K562 (cell line): ENCODE measurements around the gene GRIPAP1. TPM values are rescaled to one million over a fixed set of nuclear protein-coding genes. Genes with fewer than 3 reads are reported as not detected.

Source experiments
- ATAC-seq: fragments of 200-7000 bp; cut with Tn5 transposase; 3 replicates; pipeline ENCODE4 v1.9.1; 2020; ENCODE audit warnings: moderate library complexity
- BruUV-seq: library from RNA; stranded (reverse); fragments of 400-500 nt; replicated peaks from 2 replicates; lab custom pipeline; 2021; lab: Mats Ljungman, UMichigan
- CTCF ChIA-PET: fragments of 300-600 bp; formaldehyde crosslinking; extraction: SDS; loops from one replicate; lab custom pipeline; 2021; ENCODE audit warnings: low intra/inter-chr PET ratio; lab: Yijun Ruan, JAX
- POLR2A ChIA-PET: fragments of 300-600, 350-650 bp; sonication (Branson Sonifier 250); formaldehyde crosslinking; extraction: SDS; loops from one replicate; lab custom pipeline; 2021; ENCODE audit warnings: antibody characterized with exemption, inconsistent platforms; lab: Yijun Ruan, JAX
- DNase-seq, 4 experiments: peaks; one replicate each; pipeline versions ENCODE4 v3.0.0 to v3.0.0-alpha.2; 2011 to 2018; ENCODE audit warnings: low spot score in 3 of 4, mixed read lengths in 3 of 4; ENCODE audit errors: extremely low read depth in 1 of 4
- FAIRE-seq: peaks from 2 replicates; lab custom pipeline; 2011; peaks lifted over from hg19 to GRCh38; lab: Jason Lieb, UNC
- H2AFZ ChIP-seq: 2 replicates; pipeline ENCODE4 v1.6.0; 2011; ENCODE audit warnings: low read depth, low read length, control low read depth, inconsistent platforms
- H3K27ac ChIP-seq: fragments of 200-600 bp; 3 replicates; pipeline ENCODE4 v1.8.0; 2011; ENCODE audit warnings: low read depth, mild to moderate bottlenecking, control low read depth, inconsistent platforms, low read length, moderate library complexity, mixed read lengths; ENCODE audit errors: extremely low read depth
- H3K27me3 ChIP-seq, 2 experiments: fragments of 300-600 bp in 1 of 2; 2 replicates in 1 of 2; 3 replicates in 1 of 2; pipeline versions ENCODE4 v1.6.0 to v1.8.0; 2011; ENCODE audit warnings: inconsistent platforms in 2 of 2, low read length in 2 of 2, mild to moderate bottlenecking in 1 of 2, mixed read lengths in 1 of 2, moderate library complexity in 1 of 2; ENCODE audit not compliant: control insufficient read depth in 2 of 2, insufficient read depth in 2 of 2
- H3K36me3 ChIP-seq: fragments of 300-600 bp; 3 replicates; pipeline ENCODE4 v1.8.0; 2011; ENCODE audit warnings: mild to moderate bottlenecking, low read length, inconsistent platforms; ENCODE audit not compliant: control insufficient read depth, insufficient read depth
- H3K4me1 ChIP-seq, 2 experiments: fragments of 200-600 bp in 1 of 2; replicated peaks in 1 of 2; 2 replicates in 1 of 2; 3 replicates in 1 of 2; pipeline versions ENCODE4 v1.5.1 to v1.8.0; 2011; ENCODE audit warnings: inconsistent platforms in 2 of 2, low read length in 2 of 2, mild to moderate bottlenecking in 1 of 2, mixed read lengths in 1 of 2, moderate library complexity in 1 of 2; ENCODE audit not compliant: control insufficient read depth in 2 of 2, insufficient read depth in 2 of 2
- H3K4me2 ChIP-seq: 2 replicates; pipeline ENCODE4 v1.6.1; 2011; ENCODE audit warnings: low read length, control low read depth, inconsistent platforms, mixed read lengths; ENCODE audit not compliant: insufficient read depth
- H3K4me3 ChIP-seq: fragments of 200-600 bp; sonication (generic), shearing (Covaris generic); 2 replicates; pipeline ENCODE4 v1.5.1; 2016; ENCODE audit warnings: control low read depth, inconsistent platforms
- H3K79me2 ChIP-seq: fragments of 200-600 bp; 3 replicates; pipeline ENCODE4 v1.8.0; 2011; ENCODE audit warnings: low read length, inconsistent platforms; ENCODE audit not compliant: control insufficient read depth, insufficient read depth
- H3K9ac ChIP-seq, 2 experiments: 2 replicates each; pipeline versions ENCODE4 v1.6.0 to v1.6.1; 2011; ENCODE audit warnings: low read depth in 2 of 2, low read length in 2 of 2, control low read depth in 1 of 2, inconsistent platforms in 1 of 2, mild to moderate bottlenecking in 1 of 2, mixed read lengths in 1 of 2; ENCODE audit not compliant: insufficient read depth in 1 of 2
- H3K9me1 ChIP-seq: one replicate; pipeline ENCODE4 v1.6.0; 2011; ENCODE audit warnings: inconsistent platforms, mild to moderate bottlenecking, low read length, moderate library complexity; ENCODE audit not compliant: control insufficient read depth, insufficient read depth
- H3K9me3 ChIP-seq: replicated peaks from 2 replicates; pipeline ENCODE4 v1.5.1; 2011; ENCODE audit warnings: low read depth, low read length, inconsistent platforms; ENCODE audit not compliant: control insufficient read depth, insufficient read depth
- H4K20me1 ChIP-seq: replicated peaks from 2 replicates; pipeline ENCODE4 v1.6.1; 2011; ENCODE audit warnings: low read length, inconsistent platforms, mixed read lengths; ENCODE audit not compliant: control insufficient read depth, insufficient read depth
- BHLHE40 ChIP-seq: IDR thresholded peaks from 2 replicates; pipeline ENCODE4 v1.6.1; 2011; ENCODE audit warnings: low read length, improper control_type of control experiment
- CBFA2T3 ChIP-seq: fragments of 450-650 bp; IDR thresholded peaks from 2 replicates; pipeline ENCODE4 v1.6.1; 2017
- CTCFL ChIP-seq: IDR thresholded peaks from 2 replicates; pipeline ENCODE4 v1.6.1; 2011; ENCODE audit warnings: borderline replicate concordance, low read depth, mild to moderate bottlenecking, moderate library complexity, low read length; ENCODE audit not compliant: insufficient read depth, poor library complexity, severe bottlenecking
- ETS1 ChIP-seq: conservative IDR thresholded peaks from 2 replicates; pipeline ENCODE4 v1.6.1; 2011; ENCODE audit warnings: low read depth, mild to moderate bottlenecking, low read length; ENCODE audit not compliant: control insufficient read depth
- GABPB2 ChIP-seq: fragments of 250-450 bp; sonication (Bioruptor Pico); conservative IDR thresholded peaks from 2 replicates; pipeline ENCODE4 v1.5.1; 2021; ENCODE audit warnings: mild to moderate bottlenecking
- MXD1 ChIP-seq: fragments of 250-450 bp; sonication (Bioruptor Pico); IDR thresholded peaks from 2 replicates; pipeline ENCODE4 v1.8.0; 2021; ENCODE audit warnings: borderline replicate concordance, mild to moderate bottlenecking, moderate library complexity; ENCODE audit not compliant: poor library complexity, severe bottlenecking
- NCOA6 ChIP-seq: fragments of 450-650 bp; IDR thresholded peaks from 2 replicates; pipeline ENCODE4 v1.6.1; 2017; ENCODE audit warnings: mild to moderate bottlenecking
- NR4A1 ChIP-seq, 2 experiments: fragments of 250-450 bp in 1 of 2; fragments of 450-650 bp in 1 of 2; sonication (Bioruptor Pico) in 1 of 2; IDR thresholded peaks; 2 replicates each; pipeline versions ENCODE4 v1.4.0 to v1.6.1; 2016 to 2020; ENCODE audit warnings: mild to moderate bottlenecking in 2 of 2, missing compliant biosample characterization in 1 of 2, missing genetic modification characterization in 1 of 2, moderate library complexity in 1 of 2
- PCBP2 ChIP-seq: fragments of 200-400 bp; formaldehyde crosslinking; IDR thresholded peaks from 2 replicates; pipeline ENCODE4 v1.6.1; 2018; ENCODE audit warnings: low read length, low read depth, mild to moderate bottlenecking, moderate library complexity; ENCODE audit not compliant: poor library complexity, severe bottlenecking
- PHB ChIP-seq: fragments of 250-450 bp; sonication (Bioruptor Pico); IDR thresholded peaks from 2 replicates; pipeline ENCODE4 v1.5.0; 2021
- SIN3B ChIP-seq: fragments of 450-650 bp; IDR thresholded peaks from 2 replicates; pipeline ENCODE4 v1.6.1; 2017; ENCODE audit warnings: low read depth, mild to moderate bottlenecking, moderate library complexity
- SPI1 ChIP-seq: IDR thresholded peaks from 2 replicates; pipeline ENCODE4 v1.6.1; 2011; ENCODE audit warnings: low read depth, low read length, control low read depth, borderline replicate concordance
- SRSF9 ChIP-seq: fragments of 200-400 bp; formaldehyde crosslinking; IDR thresholded peaks from 2 replicates; pipeline ENCODE4 v1.6.1; 2017; ENCODE audit warnings: low read depth, low read length, borderline replicate concordance
- TCF7 ChIP-seq: sonication (generic); IDR thresholded peaks from 2 replicates; pipeline ENCODE4 v1.6.1; 2016; ENCODE audit warnings: antibody characterized with exemption, borderline replicate concordance
- WGBS: fragments of 100-300 bp; shearing (Covaris generic); methylation state at CpG from one replicate; pipeline ENCODE4 v1.1.6; 2016; ENCODE audit warnings: low coverage, mixed read lengths; ENCODE audit not compliant: insufficient coverage; ENCODE audit errors: missing lambda C conversion rate; 5-methylcytosine and 5-hydroxymethylcytosine counted together
- in situ Hi-C: fragments of 300-500 bp; cut with MboI; formaldehyde crosslinking; loops from 4 replicates; pipeline ENCODE4 v1.15.0; 2018; ENCODE audit warnings: inconsistent platforms, mixed read lengths
- intact Hi-C: fragments of 100-400 bp; cut with micrococcal nuclease; formaldehyde crosslinking; loops from 2 replicates; pipeline ENCODE4 v1.14.2; 2022
- polyA plus RNA-seq, 8 experiments: library from polyadenylated mRNA; depleted of rRNA in 4 of 8; stranded (reverse) in 5 of 8; unstranded in 3 of 8; fragments of >200 nt; fragmentation: Nextera tagmentation in 2 of 8; fragmentation: Illumina TruSeq in 1 of 8; extraction: Ambion mirVana in 2 of 8; extraction: Trizol in 1 of 8; gene quantifications; 2 replicates each; pipeline versions ENCODE4 v1.2.1 to v1.2.3, GENCODE V29; 2011 to 2014; ENCODE audit warnings: inconsistent platforms in 1 of 8, missing spikeins in 1 of 8
- total RNA-seq, 7 experiments: library from RNA; depleted of rRNA in 6 of 7; stranded (reverse); fragments of >200 nt in 6 of 7; fragmentation: Illumina TruSeq in 2 of 7; extraction: Trizol in 2 of 7; gene quantifications; 2 replicates each; pipeline versions ENCODE4 v1.2.1 to v1.2.3, GENCODE V29; 2011 to 2021; ENCODE audit warnings: low replicate concordance in 1 of 7

The GRIPAP1 gene
- total and polyA plus RNA-seq, 9 of the 15 experiments (the other 6 are each of a cell fraction or from before 2014, with no cell fraction given), result 4.1 to 41.6 (median 24.0) TPM

- FAIRE-seq (no peak), ATAC-seq (no peak)
- BruUV-seq, result no TSS peak
- TF ChIP-seq MXD1 (CRISPR knock-in tag) (no peak), PHB (CRISPR knock-in tag) (no peak), GABPB2 (CRISPR knock-in tag) (no peak), NR4A1 (CRISPR knock-in tag; IDR thresholded peaks at IDR 0.05) (no peak), NR4A1 (tag; IDR thresholded peaks at IDR 0.05) (no peak), CBFA2T3 (no peak), SPI1 (no peak), SRSF9 (no peak), NCOA6 (no peak), ETS1 (no peak), PCBP2 (no peak), TCF7 (no peak), BHLHE40 (no peak), CTCFL (no peak), SIN3B (no peak)
Measured at GRCh38 chrX:49019050-49019449, 17.0 kb upstream of the GRIPAP1 start.

More at GRCh38 chrX:49019050-49019449, 17.0 kb upstream of the GRIPAP1 start:
- H3K36me3 ChIP-seq, result no peaks in the 10 kb centered on the region
- intact Hi-C loops (no loop called here), in situ Hi-C loops (no loop called here)
- no peaks in the 10 kb centered on the region for H3K4me1 ChIP-seq
- H3K4me3 ChIP-seq, result no peak overlapping the region
- H3K4me2 ChIP-seq, result no peak overlapping the region
- H3K9me3 ChIP-seq, result no peaks in the 10 kb centered on the region
- WGBS, result 33% methylated on average over 2 of the region's 2 CpGs
- CTCF ChIA-PET, result no interaction called here
- H3K27ac ChIP-seq, result no peak overlapping the region
- no peak overlapping the region for H2AFZ ChIP-seq
- no peaks in the 10 kb centered on the region for H3K9me1 ChIP-seq
- no peak overlapping the region for H3K9ac ChIP-seq
- H3K79me2 ChIP-seq, result no peaks in the 10 kb centered on the region
- no peak for DNase-seq
- POLR2A ChIA-PET, result no interaction called here
- no peaks in the 10 kb centered on the region for H4K20me1 ChIP-seq
- H3K27me3 ChIP-seq, result no peaks in the 10 kb centered on the region
